ENCODE results near the gene COL7A1. TPM values are rescaled to one million over a fixed set of nuclear protein-coding genes. Genes with fewer than 3 reads are reported as not detected.
A peak's percentile ranks its signal among the peaks of the same experiment; 100 is the strongest.

Gene COL7A1
- polyA plus RNA-seq, 6 donors from 2014 or later = not detected

DNA sequence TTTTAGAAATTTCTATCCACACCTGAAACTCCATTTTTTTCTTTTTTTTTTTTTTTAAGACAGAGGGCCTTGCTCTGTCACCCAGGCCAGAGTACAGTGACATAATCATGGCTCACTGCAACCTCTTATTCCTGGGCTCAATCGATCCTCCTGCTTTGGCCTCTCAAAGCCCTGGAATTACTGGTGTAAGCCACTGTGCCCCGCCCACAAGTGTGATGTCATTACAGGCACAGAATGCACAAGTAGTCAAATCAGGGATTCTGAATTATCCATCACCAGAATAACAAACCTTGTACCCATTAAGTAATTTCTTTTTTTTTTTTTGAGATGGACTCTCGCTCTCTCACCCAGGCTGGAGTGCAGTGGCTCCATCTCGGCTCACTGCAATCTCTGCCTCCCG is 12.4 kb upstream of the COL7A1 start:
- H3K9me3 Mint-ChIP-seq = no peaks in the 10 kb centered on the region
- no peak overlapping the region for H3K27ac Mint-ChIP-seq
- no peak for DNase-seq
- no peaks in the 10 kb centered on the region for H3K27me3 Mint-ChIP-seq
- H3K4me3 Mint-ChIP-seq = peak overlapping the region in 5 of 8 donors; percentile 22 to 100 (median 56)
- peaks cover 10 to 18% (median 14%) of the 10 kb centered on the region in 3 donors for H3K4me1 Mint-ChIP-seq
- no peak for ATAC-seq (ENCODE audit: low read depth in 2 of 2)
- peaks cover 4 to 9% of the 10 kb centered on the region in 2 donors for H3K36me3 Mint-ChIP-seq

DNA sequence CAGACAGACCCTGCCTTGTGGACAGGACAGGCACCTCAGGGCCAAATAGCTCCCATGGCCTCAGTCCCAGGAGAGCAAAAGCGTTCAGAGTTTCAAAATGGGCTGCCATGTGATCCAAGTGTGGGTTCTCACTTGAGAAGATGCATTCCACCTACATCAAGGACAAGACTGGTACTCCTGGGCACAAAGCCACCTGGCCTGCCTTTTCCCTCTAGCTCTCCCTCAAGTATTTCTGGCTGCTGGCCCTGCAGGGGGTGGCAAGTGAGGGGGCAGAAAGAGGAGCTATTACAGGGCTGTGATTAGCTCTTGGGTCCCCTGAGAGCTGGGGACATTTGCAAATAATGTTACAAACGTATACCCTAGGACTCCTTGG is 6.5 kb upstream of the COL7A1 start:
- Mint-ChIP-seq H3K4me3 (no peak overlapping the region), H3K27me3 (peaks cover 0 to under 1% (median 0%) of the 10 kb centered on the region in 3 donors), H3K4me1 (peaks cover 0 to 9% (median 3%) of the 10 kb centered on the region in 3 donors), H3K36me3 (peaks cover 11 to 18% of the 10 kb centered on the region in 2 donors), H3K9me3 (no peaks in the 10 kb centered on the region), H3K27ac (no peak overlapping the region)
- ATAC-seq (ENCODE audit: low read depth in 2 of 2) (no peak), DNase-seq (no peak)

DNA sequence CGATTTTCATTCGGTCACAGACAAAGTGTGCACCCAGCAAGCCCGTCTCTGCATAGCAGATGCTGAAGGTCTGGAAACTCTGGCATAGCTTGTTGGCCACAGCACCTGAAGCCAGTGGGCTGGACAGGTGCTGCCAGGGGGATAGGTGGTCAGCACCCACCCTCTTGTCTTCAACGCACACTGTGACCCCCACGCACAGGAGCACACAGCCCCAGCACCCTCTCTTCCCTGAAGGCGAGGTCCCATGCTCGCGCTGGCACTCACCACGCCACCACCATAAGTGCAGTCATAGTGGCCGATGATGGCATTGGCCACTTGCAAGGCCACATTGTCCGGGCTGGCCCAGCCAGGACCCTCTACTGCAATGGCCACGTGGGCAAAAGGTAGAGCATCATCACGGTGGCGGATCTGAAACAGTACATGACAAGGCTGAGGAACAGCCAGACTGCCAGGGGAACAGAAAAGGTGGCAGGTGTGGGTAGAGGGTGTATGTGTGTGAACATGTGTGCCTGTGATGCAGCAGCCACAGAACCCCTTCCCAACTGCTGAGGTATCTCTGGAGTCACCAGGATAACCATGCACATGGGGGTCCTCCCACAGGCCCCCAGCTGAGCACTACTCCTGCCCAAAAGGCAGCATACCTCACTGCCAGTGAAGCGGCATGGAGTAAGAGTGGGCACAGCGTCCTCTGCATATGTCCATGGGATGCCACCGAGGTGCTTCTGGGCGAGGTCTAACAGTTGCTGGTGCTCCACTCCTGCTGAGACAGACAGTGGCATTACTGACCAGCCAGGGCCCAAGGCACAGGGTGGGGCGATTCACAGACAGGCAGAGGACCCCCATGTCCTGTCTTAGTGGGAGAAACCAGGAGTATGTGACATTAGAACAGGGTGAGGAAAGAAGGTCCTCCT is 5.8 kb upstream of the COL7A1 start:
- peaks cover 0 to 7% (median 5%) of the 10 kb centered on the region in 3 donors for H3K27me3 Mint-ChIP-seq
- H3K9me3 Mint-ChIP-seq = no peaks in the 10 kb centered on the region
- no peak overlapping the region for H3K4me3 Mint-ChIP-seq
- ATAC-seq (ENCODE audit: low read depth in 2 of 2) (no peak), DNase-seq (no peak)
- H3K4me1 Mint-ChIP-seq = peaks cover 4 to 12% (median 5%) of the 10 kb centered on the region in 3 donors
- peaks cover 11 to 18% of the 10 kb centered on the region in 2 donors for H3K36me3 Mint-ChIP-seq
- peak overlapping the region in 1 of 6 donors; percentile 78 for H3K27ac Mint-ChIP-seq

DNA sequence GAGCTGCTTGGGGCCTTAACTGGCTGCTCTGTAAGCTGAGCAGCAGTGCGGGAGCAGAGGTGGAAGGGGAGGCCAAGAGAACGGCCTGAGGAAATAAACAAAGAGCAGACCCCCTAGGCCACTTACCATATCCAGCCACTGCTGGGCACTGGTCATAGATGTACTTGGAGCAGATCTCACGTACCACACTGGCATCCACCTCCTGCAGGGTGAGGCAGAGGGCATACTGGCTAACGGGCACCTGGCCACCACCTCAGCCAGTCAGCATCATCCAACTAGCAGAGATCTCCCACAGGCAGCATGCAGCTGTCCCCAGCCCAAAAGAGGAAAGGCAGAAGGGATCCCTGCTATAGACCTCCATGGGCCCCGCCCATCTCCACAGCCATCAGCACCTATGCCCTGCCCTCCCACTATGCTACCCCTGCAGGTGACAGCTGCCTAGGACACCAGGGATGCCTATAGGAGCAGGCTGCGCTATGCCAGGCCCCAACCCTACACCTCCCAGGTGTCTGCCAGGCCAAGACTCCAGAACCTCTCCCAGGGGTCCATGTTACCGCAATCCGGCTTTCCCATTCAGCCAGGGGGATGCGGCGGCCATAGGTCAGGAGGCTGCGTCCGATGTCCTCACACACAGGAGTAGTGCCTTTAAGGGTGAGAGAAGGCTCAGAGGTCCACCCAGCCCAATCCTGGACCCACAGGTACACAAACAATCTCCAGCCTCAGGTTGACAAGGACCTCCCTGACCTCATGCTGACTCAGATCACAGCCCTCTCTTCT is 4.6 kb upstream of the COL7A1 start:
- ATAC-seq (ENCODE audit: low read depth in 2 of 2) (no peak), DNase-seq (no peak)
- H3K4me1 Mint-ChIP-seq = peaks cover 5 to 20% (median 7%) of the 10 kb centered on the region in 3 donors
- H3K27me3 Mint-ChIP-seq = peaks cover 0 to 17% (median 10%) of the 10 kb centered on the region in 3 donors
- H3K36me3 Mint-ChIP-seq = peaks cover 11 to 18% of the 10 kb centered on the region in 2 donors
- no peak overlapping the region for H3K4me3 Mint-ChIP-seq
- no peaks in the 10 kb centered on the region for H3K9me3 Mint-ChIP-seq
- H3K27ac Mint-ChIP-seq = peak overlapping the region in 1 of 6 donors; percentile 42

DNA sequence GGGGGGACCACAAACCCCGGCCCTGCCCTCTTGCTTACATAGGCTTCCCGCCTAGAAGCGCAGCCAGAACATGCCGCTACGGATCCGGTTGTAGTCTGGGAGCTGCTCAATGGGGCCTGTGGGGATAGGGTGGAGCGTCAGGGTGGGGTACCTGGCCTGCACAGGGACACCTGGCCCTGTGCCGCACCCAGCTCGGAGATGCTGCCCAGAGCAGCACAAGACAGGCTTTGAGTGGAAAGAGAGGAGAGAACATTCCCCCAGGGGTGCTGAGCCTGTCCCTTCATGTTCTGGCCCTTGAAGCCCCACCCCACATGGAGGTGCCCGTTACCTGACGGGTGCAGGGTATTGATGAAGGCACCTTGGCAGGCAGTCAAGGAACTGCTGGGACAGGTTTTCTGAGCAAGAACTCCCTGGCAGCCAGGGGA is 4.0 kb upstream of the COL7A1 start:
- H3K27ac Mint-ChIP-seq = no peak overlapping the region

DNA sequence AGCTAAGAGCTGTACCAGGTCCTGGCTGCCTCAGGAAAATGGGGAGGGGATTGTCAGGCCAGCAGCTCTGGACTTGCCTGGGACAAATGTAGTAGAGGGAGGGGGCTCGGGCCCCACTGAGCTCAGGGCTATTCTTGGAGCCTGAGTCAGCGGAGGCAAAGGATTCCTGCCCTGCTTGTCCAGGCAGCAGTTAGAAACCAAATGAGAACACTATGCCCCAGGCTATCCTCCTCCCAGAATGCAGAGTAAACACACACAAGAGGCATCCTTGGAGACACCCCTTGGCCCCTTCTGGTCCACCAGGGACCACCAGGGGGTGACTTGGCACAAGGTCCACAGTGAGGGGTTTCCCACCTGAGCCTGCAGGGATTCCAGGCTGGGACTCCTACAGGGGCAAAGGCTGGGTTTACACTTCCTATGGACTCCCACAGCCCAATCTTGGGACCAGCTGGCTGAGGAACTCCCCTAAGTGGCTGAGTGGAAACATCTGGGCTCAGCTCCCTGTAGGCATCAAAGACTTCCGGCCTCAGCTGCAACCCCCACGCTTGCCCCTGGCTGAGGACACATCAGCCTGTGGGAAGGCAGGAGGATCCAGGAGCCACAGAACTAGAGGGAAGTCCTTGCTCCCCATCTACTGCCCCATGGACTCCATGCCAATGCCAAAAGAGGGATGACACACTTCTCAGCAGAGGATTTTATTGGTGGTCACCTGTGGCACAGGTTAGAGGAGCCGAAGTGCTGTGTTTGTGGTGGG is 3.4 kb upstream of the COL7A1 start:
- Mint-ChIP-seq H3K4me3 (no peak overlapping the region), H3K4me1 (peaks cover 10 to 24% (median 13%) of the 10 kb centered on the region in 3 donors), H3K27ac (peak overlapping the region in 3 of 6 donors; percentile 33 to 81 (median 55)), H3K36me3 (peaks cover 11 to 18% of the 10 kb centered on the region in 2 donors), H3K9me3 (no peaks in the 10 kb centered on the region), H3K27me3 (peaks cover 5 to 29% (median 13%) of the 10 kb centered on the region in 3 donors)
- no peak for ATAC-seq (ENCODE audit: low read depth in 2 of 2)
- DNase-seq = no peak

More for the DNA sequence above, 4.0 kb upstream of the COL7A1 start:
- Mint-ChIP-seq H3K9me3 (no peaks in the 10 kb centered on the region), H3K4me1 (peaks cover 10 to 24% (median 13%) of the 10 kb centered on the region in 3 donors), H3K36me3 (peaks cover 11 to 18% of the 10 kb centered on the region in 2 donors), H3K4me3 (no peak overlapping the region), H3K27me3 (peaks cover 5 to 23% (median 10%) of the 10 kb centered on the region in 3 donors)
- ATAC-seq (ENCODE audit: low read depth in 2 of 2) (no peak), DNase-seq (no peak)

DNA sequence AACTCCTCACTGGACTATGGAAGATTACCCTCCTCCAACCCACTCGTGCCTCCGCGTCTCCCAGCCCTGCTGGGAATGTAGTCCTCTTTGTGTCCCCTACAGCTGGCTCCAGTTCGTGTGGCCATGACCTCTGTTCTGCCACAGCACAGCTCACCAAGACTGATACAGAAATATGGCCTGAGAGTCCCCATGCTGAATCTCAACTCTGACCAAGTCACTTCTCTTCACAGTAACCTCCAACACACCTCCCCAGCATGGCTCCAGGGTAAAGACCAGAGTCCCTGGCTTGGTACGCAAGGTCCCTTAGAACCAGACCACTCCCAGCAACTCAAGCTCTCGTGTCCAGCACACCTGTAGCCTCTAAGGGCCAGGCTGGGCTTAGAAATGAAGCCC is 2.3 kb upstream of the COL7A1 start:
- no peak for DNase-seq
- peaks cover 11 to 38% (median 24%) of the 10 kb centered on the region in 3 donors for H3K27me3 Mint-ChIP-seq
- no peaks in the 10 kb centered on the region for H3K9me3 Mint-ChIP-seq
- peaks cover 7 to 8% of the 10 kb centered on the region in 2 donors for H3K36me3 Mint-ChIP-seq
- H3K4me1 Mint-ChIP-seq = peaks cover 10 to 19% (median 13%) of the 10 kb centered on the region in 3 donors
- peak overlapping the region in 5 of 6 donors; percentile 31 to 92 (median 79) for H3K27ac Mint-ChIP-seq
- no peak for ATAC-seq (ENCODE audit: low read depth in 2 of 2)
- H3K4me3 Mint-ChIP-seq = no peak overlapping the region

DNA sequence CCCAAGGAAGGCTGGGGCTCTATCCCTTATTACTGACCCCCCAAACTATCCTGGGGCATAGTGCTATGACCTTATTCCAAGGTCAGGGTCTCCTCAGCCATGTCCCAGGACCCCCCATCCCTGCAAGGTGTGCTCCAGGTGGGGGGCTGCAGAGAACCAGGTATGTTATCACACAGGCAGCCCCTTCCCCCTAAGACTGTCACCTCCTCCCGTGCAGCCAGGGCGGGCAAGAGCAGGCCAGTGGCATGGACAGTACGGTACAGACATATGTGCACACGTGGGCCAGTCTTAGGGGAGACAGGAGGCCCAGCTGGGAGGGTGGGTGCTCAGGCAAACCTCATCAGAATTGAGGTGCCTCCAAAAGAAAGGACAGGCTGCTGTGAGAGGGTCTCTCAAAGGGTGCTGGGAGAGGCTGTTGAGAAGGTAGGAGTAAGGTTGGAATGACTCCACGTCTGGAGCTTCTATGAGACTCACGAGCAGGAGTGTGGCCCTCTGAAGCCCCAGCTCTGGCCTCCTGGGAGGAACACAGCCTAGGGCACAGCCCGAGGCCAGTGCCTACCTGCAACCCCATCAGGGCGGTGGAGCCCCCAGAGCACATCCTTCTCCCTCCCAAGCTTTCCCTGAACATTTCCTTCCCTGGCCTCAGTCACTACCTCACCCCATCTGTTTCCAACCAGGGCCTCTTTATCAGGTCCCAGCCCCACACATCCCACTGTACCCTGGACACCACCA is 1.7 kb upstream of the COL7A1 start:
- DNase-seq (no peak), ATAC-seq (ENCODE audit: low read depth in 2 of 2) (no peak)
- H3K27ac Mint-ChIP-seq = peak overlapping the region in 5 of 6 donors; percentile 19 to 92 (median 81)
- H3K36me3 Mint-ChIP-seq = peaks cover 6 to 7% of the 10 kb centered on the region in 2 donors
- H3K4me3 Mint-ChIP-seq = no peak overlapping the region
- peaks cover 10 to 19% (median 13%) of the 10 kb centered on the region in 3 donors for H3K4me1 Mint-ChIP-seq
- H3K27me3 Mint-ChIP-seq = peaks cover 11 to 43% (median 25%) of the 10 kb centered on the region in 3 donors
- no peaks in the 10 kb centered on the region for H3K9me3 Mint-ChIP-seq

DNA sequence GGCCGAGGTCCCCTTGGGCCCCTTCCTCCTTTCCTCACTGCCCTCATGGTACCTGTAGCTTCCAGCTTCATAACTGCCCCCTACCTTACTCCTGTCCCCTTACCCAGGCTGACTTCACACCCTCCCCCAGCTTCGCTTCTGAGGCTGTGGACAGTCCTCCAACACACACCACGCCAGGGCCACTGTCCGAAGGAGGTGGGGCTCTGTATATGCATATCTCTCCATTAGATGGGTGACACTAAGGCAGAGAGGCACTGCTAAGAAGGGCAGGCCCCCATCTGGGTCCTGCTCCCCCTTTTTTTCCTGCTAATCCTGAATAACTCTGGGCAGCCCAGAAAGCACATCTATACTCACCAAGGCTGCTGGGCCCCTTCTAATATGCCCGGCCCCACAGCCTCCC is 1.0 kb upstream of the COL7A1 start:
- H3K4me3 Mint-ChIP-seq = peak overlapping the region in 1 of 8 donors; percentile 22
- H3K36me3 Mint-ChIP-seq = peaks cover 6 to 7% of the 10 kb centered on the region in 2 donors
- peaks cover 11 to 45% (median 29%) of the 10 kb centered on the region in 3 donors for H3K27me3 Mint-ChIP-seq
- peak overlapping the region in 4 of 6 donors; percentile 81 to 93 (median 89) for H3K27ac Mint-ChIP-seq
- no peaks in the 10 kb centered on the region for H3K9me3 Mint-ChIP-seq
- peaks cover 10 to 19% (median 13%) of the 10 kb centered on the region in 3 donors for H3K4me1 Mint-ChIP-seq
- ATAC-seq (ENCODE audit: low read depth in 2 of 2) (no peak), DNase-seq (no peak)

DNA sequence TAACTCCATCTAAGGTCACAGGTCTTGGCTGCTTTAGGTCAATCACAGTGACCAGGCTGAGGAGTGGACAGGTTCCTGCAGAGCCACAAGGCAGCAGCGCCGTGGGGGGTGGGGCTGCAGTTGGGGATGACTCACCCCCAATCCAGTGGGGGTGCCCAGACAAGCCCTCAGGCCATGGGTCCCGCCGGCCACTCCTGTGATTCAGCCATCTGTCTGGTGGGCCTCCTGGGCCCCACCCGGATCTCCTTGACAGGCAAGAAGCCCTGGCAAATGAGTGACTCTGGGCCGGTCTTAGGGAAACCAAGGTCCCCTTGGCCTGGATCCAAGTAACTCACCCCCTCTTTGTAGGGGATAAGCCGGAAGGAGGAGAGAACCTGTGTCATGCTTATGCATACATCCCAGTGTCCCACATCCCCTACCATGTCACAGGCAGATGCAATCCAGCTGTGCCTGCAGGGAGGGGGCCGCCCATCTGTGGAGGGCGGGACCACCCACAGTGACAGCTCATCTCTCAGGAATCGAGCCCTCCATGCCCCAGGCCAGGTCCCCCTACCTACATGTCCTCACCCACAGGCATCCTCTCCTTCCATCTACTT is 495 bp upstream of the COL7A1 start:
- peaks cover 10 to 19% (median 13%) of the 10 kb centered on the region in 3 donors for H3K4me1 Mint-ChIP-seq
- peak overlapping the region in 4 of 6 donors; percentile 81 to 93 (median 89) for H3K27ac Mint-ChIP-seq
- ATAC-seq (ENCODE audit: low read depth in 2 of 2) (peak; percentile 15 to 17), DNase-seq (peak; percentile 6)
- H3K27me3 Mint-ChIP-seq = peaks cover 11 to 51% (median 35%) of the 10 kb centered on the region in 3 donors
- H3K4me3 Mint-ChIP-seq = peak overlapping the region in 4 of 8 donors; percentile 6 to 57 (median 26)
- no peaks in the 10 kb centered on the region for H3K9me3 Mint-ChIP-seq
- peaks cover 2 to 7% of the 10 kb centered on the region in 2 donors for H3K36me3 Mint-ChIP-seq

DNA sequence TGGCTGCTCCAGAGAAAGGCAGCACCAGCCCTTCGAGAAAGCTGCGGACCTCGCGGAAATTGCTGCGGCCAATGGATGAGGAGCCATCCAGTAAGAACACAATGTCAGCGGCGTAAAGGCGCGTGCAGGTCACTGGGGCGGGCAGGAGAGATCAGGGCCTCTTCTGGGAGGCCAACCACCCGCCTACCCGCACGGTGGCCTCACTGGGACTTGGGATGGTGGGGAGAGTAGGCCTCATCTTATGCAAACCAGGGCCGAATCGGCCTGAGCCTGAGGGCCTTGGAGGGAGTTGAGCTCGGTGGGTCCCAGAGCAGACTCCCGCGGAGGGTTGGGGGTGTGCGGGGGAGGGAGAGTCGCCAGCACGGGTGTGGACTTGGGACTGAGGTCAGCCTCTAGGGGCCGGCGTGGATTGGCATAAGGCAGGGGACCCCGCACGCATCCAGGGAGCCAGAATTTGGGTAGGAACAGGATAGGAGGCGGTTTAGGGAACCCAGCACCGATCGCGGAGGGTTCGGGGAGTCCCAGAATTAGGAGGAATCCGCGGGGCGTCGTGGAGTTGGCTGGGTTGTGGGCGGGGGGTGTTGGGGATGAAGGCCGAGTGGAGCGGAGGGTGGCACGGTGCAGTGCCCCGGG is 596 bp downstream of the COL7A1 start:
- Mint-ChIP-seq H3K36me3 (peaks cover 0 to 7% of the 10 kb centered on the region in 2 donors), H3K4me1 (peaks cover 10 to 19% (median 13%) of the 10 kb centered on the region in 3 donors), H3K27ac (peak overlapping the region in 2 of 6 donors; percentile 67 to 68), H3K27me3 (peaks cover 11 to 62% (median 46%) of the 10 kb centered on the region in 3 donors), H3K4me3 (peak overlapping the region in 5 of 8 donors; percentile 20 to 74 (median 66)), H3K9me3 (no peaks in the 10 kb centered on the region)
- ATAC-seq (ENCODE audit: low read depth in 2 of 2) (no peak), DNase-seq (no peak)
